H1 (cell line): ENCODE data around the gene EIF4E1B. TPM values are rescaled to one million over a fixed set of nuclear protein-coding genes. Genes with fewer than 3 reads are reported as not detected.

Experiments
- SAP30 ChIP-seq: fragments of 300-600 bp; sonication (generic); IDR thresholded peaks from 2 replicates; pipeline ENCODE4 v1.7.1; 2012; ENCODE audit warnings: low read length, moderate library complexity, mild to moderate bottlenecking, inconsistent platforms; ENCODE audit not compliant: insufficient read depth, insufficient replicate concordance
- polyA plus RNA-seq, 7 experiments: library from polyadenylated mRNA; depleted of rRNA in 3 of 7; stranded (reverse) in 5 of 7; unstranded in 2 of 7; fragments of >200 nt in 5 of 7; fragments of 200-250 nt in 2 of 7; gene quantifications; 1 replicate in 5 of 7; 2 replicates in 1 of 7; 4 replicates in 1 of 7; pipeline versions ENCODE4 v1.2.1 to v1.2.3, GENCODE V29; 2011 to 2013; ENCODE audit warnings: missing spikeins in 2 of 7, mixed read lengths in 2 of 7
- total RNA-seq: library from RNA; stranded (reverse); fragmentation: NEBNext Ultra II Directional; extraction: Animal tissue kit (Norgen Biotek cat#: 25700); gene quantifications from 2 replicates; pipeline ENCODE4 v1.2.1, GENCODE V29; 2021
- TF ChIP-seq, protein P1 (sequence below): IDR thresholded peaks from 2 replicates; pipeline ENCODE4 v1.6.1; 2012; ENCODE audit warnings: inconsistent platforms

The EIF4E1B gene
- total and polyA plus RNA-seq, 2 of the 8 experiments (the other 6 are each of a cell fraction or from before 2014, with no cell fraction given): 0.97 to 1.3 TPM

DNA sequence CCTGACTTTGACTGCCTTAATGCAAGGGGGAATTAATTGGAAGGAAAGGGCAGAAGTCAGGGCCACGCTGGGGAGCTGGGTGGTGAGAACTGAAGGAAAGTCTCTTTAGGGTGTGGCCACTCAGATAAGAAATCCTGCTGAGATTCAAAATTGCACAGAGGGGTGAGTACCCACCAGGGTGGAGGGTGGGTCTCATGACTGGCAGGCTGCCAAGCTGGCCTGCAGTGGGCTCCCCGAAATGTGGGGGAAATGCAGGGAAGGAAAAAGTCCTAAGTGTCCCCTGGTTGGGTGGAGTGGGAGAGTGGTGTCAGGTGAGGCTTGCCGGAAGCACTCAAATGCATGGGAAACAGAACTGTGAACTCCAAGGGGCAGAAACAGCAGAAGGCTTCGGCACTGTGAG, 40.9 kb downstream of the EIF4E1B start (continued):
- TF ChIP-seq SAP30: no peak
- TF ChIP-seq, protein P1, sequence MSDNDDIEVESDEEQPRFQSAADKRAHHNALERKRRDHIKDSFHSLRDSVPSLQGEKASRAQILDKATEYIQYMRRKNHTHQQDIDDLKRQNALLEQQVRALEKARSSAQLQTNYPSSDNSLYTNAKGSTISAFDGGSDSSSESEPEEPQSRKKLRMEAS: no peak
